GM12865 (cell line): ENCODE results near the gene DPYD.

ENCODE experiments used
- DNase-seq: peaks from one replicate; pipeline ENCODE4 v3.0.0; 2010; ENCODE audit warnings: low read depth
- H3K4me3 ChIP-seq: 2 replicates; pipeline ENCODE4 v1.5.1; 2011; ENCODE audit warnings: mild to moderate bottlenecking, low read depth, low read length, control low read depth
- CTCF ChIP-seq: IDR thresholded peaks from 2 replicates; pipeline ENCODE4 v1.5.1; 2011; ENCODE audit warnings: low read length, control low read depth, low read depth, inconsistent platforms; ENCODE audit not compliant: insufficient read depth; ENCODE audit errors: missing control alignments

DPYD gene

DNA sequence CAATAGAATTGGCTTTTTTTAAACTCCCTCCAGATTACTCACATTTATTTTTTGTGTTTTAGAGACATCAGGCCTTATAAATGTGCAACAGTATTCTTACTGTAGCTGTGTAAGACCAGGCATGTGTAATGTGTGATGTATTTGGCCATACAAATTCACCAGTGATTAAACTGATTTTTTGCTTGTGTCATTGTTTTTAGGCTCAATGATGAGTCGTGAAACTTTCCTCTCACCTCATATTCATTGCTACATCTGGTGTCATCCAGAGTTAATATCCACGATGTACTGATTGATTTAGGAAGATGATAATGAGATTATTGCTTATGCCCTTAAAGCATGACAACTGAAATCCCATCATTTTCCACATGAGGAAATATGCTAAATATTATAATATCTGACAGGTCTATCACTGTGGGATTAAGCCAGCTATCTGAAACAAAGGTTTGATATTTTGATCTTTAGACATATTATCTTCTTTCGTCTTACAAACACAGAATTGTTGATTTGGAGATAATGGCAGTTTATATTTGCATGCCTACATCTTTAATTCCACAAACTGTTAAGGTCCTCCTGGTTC, 711.4 kb downstream of the DPYD start:
- no peak for TF ChIP-seq CTCF
- DNase-seq = no peak
- H3K4me3 ChIP-seq = no peak overlapping the region

DNA sequence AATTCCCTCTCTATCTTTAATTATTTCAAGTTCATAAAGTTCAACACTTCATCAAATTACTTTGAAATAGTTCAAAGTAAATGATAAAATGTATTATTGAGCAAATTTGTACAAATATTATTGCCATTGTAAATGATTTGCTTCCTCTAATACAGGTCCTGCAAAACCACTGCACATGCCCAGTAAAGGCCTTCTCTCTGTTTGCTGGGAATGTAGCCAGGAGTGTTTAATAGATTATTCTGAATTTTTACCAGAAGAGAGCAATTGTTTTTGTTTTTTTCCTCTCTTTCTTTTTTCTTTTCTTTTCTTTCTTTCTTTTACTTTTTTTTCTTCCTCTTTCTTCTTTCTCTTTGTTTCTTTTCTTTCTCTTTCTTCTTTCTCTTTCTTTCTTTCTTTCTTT, 713.0 kb downstream of the DPYD start:
- no peak overlapping the region for H3K4me3 ChIP-seq
- DNase-seq = no peak
- TF ChIP-seq CTCF = no peak

DNA sequence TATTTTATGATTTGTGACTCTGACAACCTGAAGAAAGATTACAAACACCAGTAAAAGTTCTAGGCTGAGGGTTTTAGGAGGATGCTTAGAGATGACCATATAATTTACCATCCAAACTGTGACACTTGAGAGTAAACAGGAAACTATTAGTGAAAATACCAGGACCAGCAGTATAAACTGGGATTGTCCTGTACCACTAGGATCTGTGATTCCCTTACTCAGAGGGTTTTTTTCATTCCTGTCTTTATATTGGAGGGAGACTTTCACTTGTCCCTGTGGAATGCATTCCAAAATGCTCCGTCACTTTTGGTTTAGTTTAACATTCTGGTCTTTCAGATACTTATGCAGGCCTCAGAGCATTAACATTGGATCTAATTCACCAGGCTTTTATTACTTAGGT, 716.4 kb downstream of the DPYD start:
- H3K4me3 ChIP-seq = no peak overlapping the region
- TF ChIP-seq CTCF = no peak
- no peak for DNase-seq

GRCh38 chr1:97202481-97203380, 718.1 kb downstream of the DPYD start:
- no peak overlapping the region for H3K4me3 ChIP-seq
- no peak for DNase-seq
- no peak for TF ChIP-seq CTCF

GRCh38 chr1:97201641-97202040, 719.2 kb downstream of the DPYD start:
- no peak for TF ChIP-seq CTCF
- no peak overlapping the region for H3K4me3 ChIP-seq

GRCh38 chr1:97200595-97200994, 720.2 kb downstream of the DPYD start:
- TF ChIP-seq CTCF = no peak
- no peak for DNase-seq
- H3K4me3 ChIP-seq = no peak overlapping the region

More at GRCh38 chr1:97201641-97202040, 719.2 kb downstream of the DPYD start:
- DNase-seq = no peak
